GM12864 (cell line): ENCODE measurements around the gene CSRP1.

Experiments
- DNase-seq: peaks from one replicate; pipeline ENCODE4 v3.0.0-alpha.2; 2011; ENCODE audit warnings: low read depth
- H3K4me3 ChIP-seq: 2 replicates; pipeline ENCODE4 v1.5.1; 2011; ENCODE audit warnings: mild to moderate bottlenecking, low read depth, low read length, control low read depth
- TF ChIP-seq, protein P1 (sequence below): IDR thresholded peaks from 2 replicates; pipeline ENCODE4 v1.5.1; 2011; ENCODE audit warnings: low read depth, mild to moderate bottlenecking, moderate library complexity, low read length, control low read depth, inconsistent platforms; ENCODE audit errors: missing control alignments

The CSRP1 gene

DNA sequence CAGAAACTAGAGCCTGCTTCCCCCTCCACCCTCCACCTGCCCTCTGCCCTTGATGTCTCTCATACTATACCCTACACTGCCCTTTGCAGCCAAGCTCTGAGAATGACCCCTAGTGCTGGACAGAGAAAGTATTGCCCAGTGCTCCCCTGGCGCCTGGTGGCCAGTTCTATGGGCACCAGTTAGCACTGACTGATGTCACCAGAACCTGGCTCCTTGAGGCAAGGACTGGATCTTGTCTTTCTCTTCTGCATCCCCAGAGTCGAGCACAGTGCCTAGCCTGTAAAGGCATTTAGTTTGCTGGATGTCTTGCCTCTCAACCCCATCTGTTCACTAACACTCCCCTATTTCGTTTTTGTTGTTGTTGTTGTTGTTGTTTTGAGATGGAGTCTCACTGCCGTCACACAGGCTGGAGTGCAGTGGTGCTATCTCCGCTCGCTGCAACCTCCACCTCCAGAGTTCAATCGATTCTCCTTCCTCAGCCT lies 43.8 kb downstream of the CSRP1 start:
- no peak for DNase-seq
- no peak overlapping the region for H3K4me3 ChIP-seq
- TF ChIP-seq, protein P1, sequence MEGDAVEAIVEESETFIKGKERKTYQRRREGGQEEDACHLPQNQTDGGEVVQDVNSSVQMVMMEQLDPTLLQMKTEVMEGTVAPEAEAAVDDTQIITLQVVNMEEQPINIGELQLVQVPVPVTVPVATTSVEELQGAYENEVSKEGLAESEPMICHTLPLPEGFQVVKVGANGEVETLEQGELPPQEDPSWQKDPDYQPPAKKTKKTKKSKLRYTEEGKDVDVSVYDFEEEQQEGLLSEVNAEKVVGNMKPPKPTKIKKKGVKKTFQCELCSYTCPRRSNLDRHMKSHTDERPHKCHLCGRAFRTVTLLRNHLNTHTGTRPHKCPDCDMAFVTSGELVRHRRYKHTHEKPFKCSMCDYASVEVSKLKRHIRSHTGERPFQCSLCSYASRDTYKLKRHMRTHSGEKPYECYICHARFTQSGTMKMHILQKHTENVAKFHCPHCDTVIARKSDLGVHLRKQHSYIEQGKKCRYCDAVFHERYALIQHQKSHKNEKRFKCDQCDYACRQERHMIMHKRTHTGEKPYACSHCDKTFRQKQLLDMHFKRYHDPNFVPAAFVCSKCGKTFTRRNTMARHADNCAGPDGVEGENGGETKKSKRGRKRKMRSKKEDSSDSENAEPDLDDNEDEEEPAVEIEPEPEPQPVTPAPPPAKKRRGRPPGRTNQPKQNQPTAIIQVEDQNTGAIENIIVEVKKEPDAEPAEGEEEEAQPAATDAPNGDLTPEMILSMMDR: no peak

GRCh38 chr1:201461645-201462441 lies 45.1 kb downstream of the CSRP1 start:
- no peak for DNase-seq
- no peak overlapping the region for H3K4me3 ChIP-seq
- TF ChIP-seq, protein P1: no peak

DNA sequence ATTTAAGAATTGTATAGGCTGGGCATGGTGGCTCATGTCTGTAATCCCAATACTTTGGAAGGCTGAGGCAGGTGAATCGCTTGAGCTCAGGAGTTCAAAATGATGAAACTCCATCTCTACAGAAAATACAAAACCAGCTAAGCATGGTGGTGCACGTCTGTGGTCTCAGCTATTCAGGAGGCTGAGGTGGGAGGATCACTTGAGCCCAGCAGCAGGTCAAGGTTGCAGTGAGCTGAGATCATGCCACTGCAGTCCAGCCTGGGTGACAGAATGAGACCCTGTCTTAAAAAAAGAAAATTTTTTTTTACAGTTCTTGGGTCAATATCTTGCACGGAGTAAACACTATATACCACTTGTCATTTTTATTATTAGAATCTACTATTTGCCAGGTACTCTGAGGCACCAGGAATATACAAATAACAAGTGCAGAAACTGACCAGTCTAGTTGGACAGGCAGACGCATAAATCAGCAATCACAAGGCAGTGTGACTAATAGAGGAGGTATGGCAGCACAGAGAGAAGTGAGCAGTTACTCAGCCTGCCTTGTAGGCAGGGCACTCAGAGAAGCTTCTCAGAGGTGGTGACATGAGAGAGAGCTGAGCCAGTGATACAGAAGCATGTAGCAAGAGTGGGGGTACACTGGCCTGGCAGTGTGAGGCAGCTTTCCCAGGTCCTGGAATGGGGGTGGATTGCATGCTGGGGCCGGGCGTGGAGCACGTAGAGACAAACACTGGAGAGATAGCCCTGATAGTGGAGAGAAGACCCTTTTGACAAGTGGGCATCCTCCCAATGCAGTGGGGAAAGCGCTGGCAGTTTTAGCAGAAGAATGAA lies 45.9 kb downstream of the CSRP1 start:
- H3K4me3 ChIP-seq: no peak overlapping the region
- TF ChIP-seq, protein P1: no peak
- no peak for DNase-seq

DNA sequence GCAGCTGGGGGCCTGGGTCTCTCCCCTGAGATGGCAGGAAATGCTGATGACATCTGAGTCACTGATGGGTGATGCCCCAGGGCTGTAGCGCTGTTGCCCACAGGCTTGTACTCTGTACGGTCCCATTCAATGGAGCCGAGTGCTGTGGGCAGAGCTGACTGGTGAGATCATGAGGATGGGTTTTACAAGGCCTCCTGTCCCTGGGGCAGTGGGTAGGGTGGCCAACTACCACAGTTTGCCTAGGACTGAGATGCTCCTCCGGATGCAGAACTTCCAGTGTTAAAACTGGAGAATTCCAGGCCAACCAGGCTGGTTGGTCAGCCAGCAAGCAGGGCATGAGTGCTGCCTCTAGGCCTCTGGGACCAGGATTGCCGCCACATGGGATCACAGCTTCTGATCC lies 47.1 kb downstream of the CSRP1 start:
- DNase-seq: no peak
- TF ChIP-seq, protein P1: no peak
- no peak overlapping the region for H3K4me3 ChIP-seq

GRCh38 chr1:201459052-201459451 lies 47.9 kb downstream of the CSRP1 start:
- no peak for DNase-seq
- TF ChIP-seq, protein P1: no peak
- no peak overlapping the region for H3K4me3 ChIP-seq

DNA sequence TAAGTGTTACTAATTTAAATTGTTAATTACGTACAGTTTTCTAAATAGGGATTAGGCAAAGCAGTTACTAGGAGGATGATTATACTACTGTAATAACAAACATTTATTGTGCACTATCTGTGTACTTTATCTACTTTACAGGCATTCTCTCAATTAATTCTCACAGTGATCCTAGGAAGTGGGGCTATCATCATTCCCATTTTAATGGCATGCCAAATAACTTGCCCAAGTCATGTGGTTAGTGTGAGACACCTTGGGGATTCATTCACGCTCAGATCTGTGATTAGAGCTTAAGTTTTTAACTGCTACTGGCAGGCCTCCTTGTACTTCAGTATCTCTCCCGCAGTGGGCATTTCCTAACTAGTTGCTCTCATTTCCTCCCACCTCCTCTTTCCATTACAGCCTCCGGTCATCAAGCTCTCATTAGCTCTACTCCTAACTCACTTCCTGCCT lies 49.4 kb downstream of the CSRP1 start:
- TF ChIP-seq, protein P1: no peak
- H3K4me3 ChIP-seq: no peak overlapping the region
- no peak for DNase-seq
